HG03378 (cell line): Measurements from ENCODE around the gene LUC7L3.
"Not testable (repeated sequence)": the region's sequence is repeated elsewhere in the genome, so short reads cannot be mapped to it uniquely, and the experiment has no call there.

Experiments used
- ATAC-seq: cut with Tn5 transposase; IDR thresholded peaks from one replicate; pipeline ENCODE4 v1.9.1; 2021; ENCODE audit warnings: mild to moderate bottlenecking, moderate library complexity; ENCODE audit not compliant: unreplicated experiment

Gene LUC7L3

DNA sequence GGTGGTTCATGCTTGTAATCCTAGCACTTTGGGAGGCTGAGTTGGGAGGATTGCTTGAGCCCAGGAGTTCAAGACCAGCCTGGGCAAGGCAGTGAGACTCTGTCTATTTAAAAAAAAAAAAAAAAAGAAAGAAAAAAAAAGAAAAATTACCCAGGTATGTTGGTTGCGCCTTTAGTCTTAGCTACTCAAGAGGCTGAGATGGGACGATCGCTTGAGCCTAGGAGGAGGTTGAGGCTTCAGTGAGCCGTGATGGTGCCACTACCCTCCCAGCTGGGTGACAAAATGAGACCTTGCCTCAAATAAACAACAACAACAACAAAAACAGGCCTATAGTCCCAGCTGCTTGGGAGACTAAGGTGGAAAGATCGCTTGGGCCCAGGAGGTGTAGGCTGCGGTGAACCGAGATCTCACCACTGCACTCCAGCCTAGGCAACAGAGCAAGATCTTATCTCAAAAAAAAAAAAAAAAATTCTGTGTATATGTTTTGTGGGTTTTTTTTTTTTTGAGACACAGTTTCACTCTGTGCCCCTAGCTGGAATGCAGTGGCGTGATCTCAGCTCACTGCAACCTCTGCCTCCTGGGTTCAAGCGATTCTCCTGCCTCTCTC lies 60.4 kb downstream of the LUC7L3 start:
- ATAC-seq = no peak

DNA sequence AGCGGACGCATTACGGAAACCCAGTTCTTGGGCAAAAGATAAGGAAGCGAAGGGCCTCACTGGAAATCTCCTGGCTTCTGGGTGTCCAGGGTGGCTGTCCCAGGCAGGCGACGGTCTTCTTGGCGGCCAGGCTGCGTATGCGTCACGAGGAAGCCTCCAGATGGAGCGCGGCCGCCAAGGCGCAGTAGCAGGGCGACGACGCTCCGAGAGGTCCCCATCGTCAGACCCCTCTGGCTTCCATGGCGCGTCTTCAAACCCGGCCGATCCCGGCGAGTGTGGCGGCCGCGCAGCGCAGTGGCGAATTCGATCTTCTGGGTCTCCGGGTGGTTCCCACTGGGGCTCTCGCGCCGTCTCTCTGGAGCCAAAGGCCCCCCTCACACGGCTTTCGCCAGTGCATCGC lies 61.8 kb downstream of the LUC7L3 start:
- no peak for ATAC-seq

DNA sequence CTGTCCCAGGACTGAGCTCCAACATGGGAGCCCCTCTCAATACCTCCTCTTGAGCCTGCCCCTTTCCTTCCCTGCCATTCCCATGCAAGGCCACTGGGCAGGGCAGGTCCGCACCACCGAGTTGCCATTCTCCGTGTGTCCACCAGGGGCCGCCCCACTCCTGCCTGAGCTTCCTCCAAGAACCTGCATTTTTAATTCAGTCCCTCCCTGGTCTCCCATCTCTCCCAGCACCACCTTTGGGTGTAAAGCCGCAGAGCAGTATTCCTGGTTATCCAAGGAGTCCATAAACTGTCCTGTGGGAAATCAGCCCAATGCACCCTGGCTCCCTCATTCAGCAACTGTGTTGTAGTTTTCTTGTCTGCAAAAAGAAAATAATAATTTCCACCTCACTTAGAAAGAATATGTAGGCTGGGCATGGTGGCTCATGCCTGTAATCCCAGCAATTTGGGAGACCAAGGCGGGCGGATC lies 63.8 kb downstream of the LUC7L3 start:
- ATAC-seq = no peak

DNA sequence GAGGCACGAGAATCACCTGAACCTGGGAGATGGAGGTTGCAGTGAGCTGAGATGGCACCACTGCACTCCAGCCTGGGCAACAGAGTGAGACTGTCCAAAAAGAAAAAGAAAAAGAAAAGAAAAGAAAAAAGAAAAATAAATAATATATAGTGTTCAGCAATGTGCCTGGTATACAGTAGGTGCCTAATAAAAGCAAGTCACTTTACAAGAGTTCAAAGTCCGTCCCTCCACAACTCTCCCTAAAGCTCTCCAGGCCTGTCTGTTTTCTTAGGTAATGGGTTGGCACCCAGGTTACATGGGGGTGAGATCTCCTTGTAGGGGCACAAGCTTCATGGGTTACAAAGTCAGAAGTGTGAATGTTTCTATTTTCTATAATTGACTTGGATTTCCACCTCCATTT lies 64.5 kb downstream of the LUC7L3 start:
- ATAC-seq = no peak

DNA sequence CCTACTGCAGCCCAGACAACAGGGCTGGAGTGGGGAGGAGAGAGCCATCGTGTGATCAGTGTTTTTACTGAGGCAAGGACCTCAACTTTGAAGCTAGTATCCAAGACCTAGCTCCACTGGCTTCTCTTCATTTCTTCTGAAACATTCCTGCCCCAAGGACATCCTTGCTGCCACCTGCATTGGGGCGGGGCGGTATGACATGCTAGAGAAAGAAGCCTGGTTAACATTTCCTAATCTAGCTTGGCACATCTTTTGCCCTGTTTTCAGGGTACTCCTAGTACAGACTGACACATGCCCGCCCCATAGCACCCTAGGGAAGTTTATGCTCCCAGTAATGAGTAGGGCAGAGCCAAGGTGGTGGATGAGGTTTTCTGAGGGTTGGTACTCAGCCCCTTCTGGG lies 65.7 kb downstream of the LUC7L3 start:
- ATAC-seq = no peak

GRCh38 chr17:50785946-50786570 lies 66.7 kb downstream of the LUC7L3 start:
- no peak for ATAC-seq

- ATAC-seq = no peak
Observed at GRCh38 chr17:50787106-50787505, 67.7 kb downstream of the LUC7L3 start.

DNA sequence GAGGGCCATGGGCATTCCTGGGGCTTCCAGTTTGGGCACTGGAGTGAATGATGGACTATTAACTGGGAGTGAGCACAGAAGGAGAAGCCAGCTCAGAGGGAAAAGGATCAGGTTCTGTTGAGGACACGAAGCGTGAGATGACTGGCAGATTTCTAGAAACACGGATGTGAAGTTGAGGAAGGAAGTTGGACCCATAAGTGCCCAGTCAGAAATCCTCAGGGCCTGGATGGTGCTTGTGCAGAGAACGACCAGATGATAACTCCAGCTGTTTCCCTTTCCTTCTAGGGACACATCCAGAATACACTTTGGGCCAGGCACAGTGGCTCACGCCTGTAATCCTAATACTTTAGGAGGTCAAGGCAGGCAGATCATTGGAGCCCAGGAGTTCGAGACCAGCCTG lies 71.2 kb downstream of the LUC7L3 start:
- ATAC-seq = no peak

DNA sequence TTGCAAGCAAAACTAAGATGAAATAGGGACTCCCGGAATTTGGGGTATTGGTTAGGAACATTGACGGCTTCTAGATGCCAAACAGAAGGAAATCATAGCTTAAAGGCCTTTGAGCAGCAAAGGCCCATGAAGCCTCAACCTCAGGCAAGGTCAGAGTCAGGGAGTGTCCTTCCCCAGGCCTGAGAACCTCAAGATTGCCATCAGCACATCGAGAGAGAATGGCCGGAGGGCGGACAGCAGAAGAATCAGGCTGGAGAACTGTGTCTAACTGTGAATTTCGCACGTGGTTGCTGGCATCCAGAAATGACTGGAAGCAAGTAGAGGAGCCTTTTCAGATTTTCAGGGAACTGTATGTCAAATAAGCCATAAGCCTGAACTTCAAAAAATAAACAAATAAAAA lies 72.7 kb downstream of the LUC7L3 start:
- ATAC-seq = no peak

GRCh38 chr17:50793007-50793406 lies 73.6 kb downstream of the LUC7L3 start:
- no peak for ATAC-seq

DNA sequence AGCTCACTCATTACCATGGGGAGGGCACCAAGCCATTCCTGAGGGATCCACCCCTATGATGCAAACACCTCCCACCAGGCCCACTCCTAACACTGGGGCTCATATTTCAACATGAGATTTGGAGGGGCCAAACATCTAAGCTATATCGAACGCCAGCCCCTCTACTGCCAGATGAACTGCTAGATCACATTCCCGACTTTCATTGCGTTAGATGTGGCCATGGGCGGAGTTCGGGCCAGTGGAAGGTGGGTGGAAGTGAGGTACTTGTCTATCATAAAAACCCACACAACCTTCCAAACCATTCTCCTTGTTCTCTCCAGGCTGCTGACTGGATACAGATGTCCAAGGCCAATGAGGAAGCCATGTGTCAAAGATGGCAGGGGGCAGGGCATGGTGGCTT lies 75.0 kb downstream of the LUC7L3 start:
- ATAC-seq = no peak

DNA sequence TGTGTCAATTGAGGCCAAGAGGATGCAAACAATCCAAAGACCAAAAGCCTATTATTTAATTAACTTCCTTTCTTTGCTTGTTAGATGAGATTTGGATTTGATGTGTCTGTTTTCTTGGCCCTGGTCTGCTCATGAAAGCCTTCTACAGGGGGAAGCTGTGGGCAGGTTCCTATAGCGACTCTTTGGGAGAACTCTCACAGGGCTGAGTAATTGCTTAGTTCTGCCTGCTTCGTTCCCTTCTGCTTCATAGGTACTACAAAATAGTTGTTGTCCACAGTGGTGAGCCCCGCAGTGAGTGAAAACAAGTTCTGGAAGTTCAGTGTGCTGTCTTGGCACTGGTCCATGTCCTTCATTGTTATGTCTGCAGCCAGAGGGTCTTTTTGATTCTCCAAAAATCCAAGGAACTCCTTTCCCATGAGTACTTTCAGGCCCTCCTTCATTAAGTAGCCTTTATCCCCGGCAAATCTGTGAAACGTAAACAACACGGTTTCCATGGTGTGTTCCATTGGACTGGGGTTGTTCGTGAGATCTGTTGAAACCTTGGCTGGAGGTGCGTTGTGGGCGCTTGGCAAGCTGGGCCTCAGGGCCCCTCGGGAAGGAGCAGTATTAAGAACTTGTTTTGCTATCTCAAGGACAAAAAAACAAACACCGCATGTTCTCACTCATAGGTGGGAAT lies 77.9 kb downstream of the LUC7L3 start:
- ATAC-seq = no peak

GRCh38 chr17:50798424-50799288 lies 79.3 kb downstream of the LUC7L3 start:
- ATAC-seq = no peak

GRCh38 chr17:50799582-50799981 lies 80.2 kb downstream of the LUC7L3 start:
- no peak for ATAC-seq

GRCh38 chr17:50800196-50800700 lies 80.8 kb downstream of the LUC7L3 start:
- no peak for ATAC-seq

DNA sequence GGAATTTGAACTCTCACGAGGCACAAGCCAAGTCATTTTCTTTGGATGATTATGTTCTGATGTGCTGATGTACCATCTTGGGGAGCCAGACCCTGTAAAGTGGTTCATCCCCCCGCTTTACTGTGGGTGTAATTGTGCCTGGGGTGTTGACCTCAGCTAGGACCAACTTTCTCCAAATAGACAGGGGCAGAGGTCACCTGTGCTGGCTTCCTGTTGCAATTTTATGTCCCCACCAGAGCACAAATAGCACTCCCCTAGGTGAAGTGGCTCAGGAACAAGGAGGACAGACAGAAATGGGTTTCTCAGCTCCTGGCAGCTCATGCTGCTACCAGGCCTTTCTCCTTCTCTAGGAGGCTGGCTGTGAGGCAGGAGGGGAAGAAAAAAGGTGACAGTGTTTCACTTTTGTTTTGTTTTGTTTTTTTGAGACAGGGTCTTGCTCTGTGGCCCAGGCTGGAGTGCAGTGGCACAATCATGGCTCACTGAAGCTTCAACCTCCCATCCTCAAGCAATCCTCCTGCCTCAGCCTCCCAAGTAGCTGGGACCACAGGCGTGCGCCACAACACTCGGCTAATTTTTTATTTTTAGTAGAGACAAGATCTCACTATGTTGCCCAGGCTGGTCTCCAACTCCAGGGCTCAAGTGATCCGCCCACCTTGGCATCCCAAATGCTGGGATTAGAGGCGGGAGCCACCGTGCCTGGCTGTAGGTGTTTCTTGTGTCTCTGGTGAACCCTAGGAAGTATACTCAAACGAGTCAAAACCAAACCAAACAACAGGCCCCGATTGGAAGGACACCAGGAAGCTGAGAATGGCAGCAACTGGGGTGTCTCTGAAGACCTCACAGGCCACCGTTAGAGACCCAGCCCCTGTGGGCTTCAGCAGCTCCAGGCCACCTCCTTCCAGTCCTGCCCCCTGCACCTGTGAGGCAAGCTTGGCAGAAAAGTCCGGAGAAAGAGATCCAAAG lies 83.5 kb downstream of the LUC7L3 start:
- ATAC-seq = no peak

GRCh38 chr17:50803676-50804075 lies 84.3 kb downstream of the LUC7L3 start:
- ATAC-seq = no peak

GRCh38 chr17:50804749-50805475 lies 85.5 kb downstream of the LUC7L3 start:
- ATAC-seq = not testable (repeated sequence)

GRCh38 chr17:50805486-50805885 lies 86.1 kb downstream of the LUC7L3 start:
- ATAC-seq = no peak
